HepG2 (cell line): ENCODE results near the gene GSTA1.

Experiments
- BRF2 ChIP-seq: sonication (generic); formaldehyde crosslinking; IDR thresholded peaks from 2 replicates; pipeline ENCODE4 v1.8.1; 2022; ENCODE audit warnings: mild to moderate bottlenecking, missing genetic modification reagents
- CTCF ChIP-seq: sonication (generic); formaldehyde crosslinking; IDR thresholded peaks from 2 replicates; pipeline ENCODE4 v1.5.0; 2020; ENCODE audit warnings: mild to moderate bottlenecking, missing genetic modification reagents, moderate library complexity
- E2F5 ChIP-seq: sonication (generic); formaldehyde crosslinking; conservative IDR thresholded peaks from 2 replicates; pipeline ENCODE4 v1.4.0; 2020; ENCODE audit warnings: missing genetic modification reagents
- EP300 ChIP-seq, 3 experiments: sonication (generic) in 1 of 3; formaldehyde crosslinking in 1 of 3; IDR thresholded peaks; 2 replicates each; pipeline versions ENCODE4 v1.5.1 to v1.6.1; 2011 to 2020; ENCODE audit warnings: low read depth in 2 of 3, low read length in 2 of 3, borderline replicate concordance in 1 of 3, improper control_type of control experiment in 1 of 3, mild to moderate bottlenecking in 1 of 3, missing genetic modification reagents in 1 of 3, moderate library complexity in 1 of 3
- MAFK ChIP-seq, 2 experiments: IDR thresholded peaks in 1 of 2; conservative IDR thresholded peaks in 1 of 2; 2 replicates each; pipeline ENCODE4 v1.6.1; 2011; ENCODE audit warnings: improper control_type of control experiment in 2 of 2, low read length in 2 of 2
- ZNF446 ChIP-seq: sonication (generic); formaldehyde crosslinking; IDR thresholded peaks from 2 replicates; pipeline ENCODE4 v1.5.0; 2020; ENCODE audit warnings: mild to moderate bottlenecking, missing genetic modification reagents

- TF ChIP-seq BRF2 (CRISPR knock-in tag) (no peak), E2F5 (CRISPR knock-in tag) (no peak), CTCF (CRISPR knock-in tag) (no peak), MAFK (conservative IDR thresholded peaks at IDR 0.05 in 1 of 2, IDR thresholded peaks at IDR 0.05 in 1 of 2; ENCODE audit: low read length in 2 of 2) (no peak), EP300 (IDR thresholded peaks at IDR 0.05; ENCODE audit: low read depth in 2 of 2, low read length in 2 of 2) (no peak), EP300 (CRISPR knock-in tag; IDR thresholded peaks at IDR 0.05; ENCODE audit: borderline replicate concordance) (no peak), ZNF446 (no peak)
Observed at GRCh38 chr6:52840763-52841585, 37.4 kb upstream of the GSTA1 start, which contains the start of gene GSTA5.
